DOHH2 (cell line): ENCODE measurements around the gene ANK2.

Source experiments
- CTCF ChIP-seq: fragments of 200-600 bp; sonication (generic); IDR thresholded peaks from one replicate; pipeline ENCODE4 v1.5.1; 2014; ENCODE audit warnings: antibody characterized with exemption, mild to moderate bottlenecking, low read depth, low read length; ENCODE audit not compliant: poor library complexity, severe bottlenecking
- EZH2phosphoT487 ChIP-seq: fragments of 200-600 bp; sonication (generic); IDR thresholded peaks from 2 replicates; pipeline ENCODE4 v1.6.1; 2017; ENCODE audit warnings: borderline replicate concordance, mild to moderate bottlenecking, antibody characterized with exemption, low read length, moderate library complexity, mixed read lengths

GRCh38 chr4:113009461-113009860, 40.0 kb upstream of the ANK2 start:
- TF ChIP-seq CTCF: no peak
- TF ChIP-seq EZH2phosphoT487: no peak
